Stimulated activated naive CD8-positive, alpha-beta T cell treated with anti-CD3 and anti-CD28 coated beads, Interleukin-15, Interleukin-2, amounts not matched to agents 100 U/mL and 50 U/mL, for 24 hours (primary cell): Measurements from ENCODE around the gene NLRP1.

Experiments used
- ATAC-seq: fragments of 150-1000 bp; cut with Tn5 transposase; one replicate; pipeline ENCODE4 v1.10.0; 2021
- DNase-seq: peaks from one replicate; pipeline ENCODE4 v3.0.0; 2021

NLRP1 gene

GRCh38 chr17:5584383-5585286, at the start of gene NLRP1:
Gene NLRP1 (minus strand): TSS chr17:5584509. CDS start chr17:5583957, 552 bp downstream.
- peak; percentile 95 for DNase-seq
- peak; percentile 95 for ATAC-seq

DNA sequence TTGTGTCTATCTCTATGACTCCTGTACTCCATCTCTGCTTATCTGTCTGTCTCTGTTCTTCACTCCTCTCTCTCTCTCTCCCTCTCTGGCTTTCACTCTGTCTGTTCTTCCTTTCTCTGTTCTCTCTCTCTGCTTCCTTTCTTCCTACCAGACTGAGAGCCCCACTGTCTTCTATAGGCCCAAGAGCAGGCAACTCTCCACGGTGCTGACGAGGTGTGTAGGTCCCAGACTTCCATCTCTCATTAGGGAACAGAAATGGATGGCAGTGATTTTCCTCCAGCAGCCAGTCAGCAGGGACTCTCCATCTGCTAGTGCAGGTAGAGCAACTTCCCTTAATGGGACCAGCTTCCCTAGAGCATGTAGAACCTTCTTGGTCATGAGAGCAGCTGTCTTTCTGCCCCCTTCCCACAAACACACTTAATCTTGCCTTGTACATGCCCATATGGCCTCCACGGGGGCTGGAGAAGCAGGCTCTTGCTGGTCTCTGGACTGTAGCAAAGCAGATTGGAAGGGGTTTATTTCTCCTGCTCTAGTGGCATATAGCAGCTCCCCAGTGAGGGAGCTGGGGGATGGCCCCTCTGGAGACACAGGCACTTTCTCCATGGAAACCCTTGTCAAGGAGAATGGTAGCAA, 47.8 kb upstream of the NLRP1 start:
- ATAC-seq: no peak
- no peak for DNase-seq

DNA sequence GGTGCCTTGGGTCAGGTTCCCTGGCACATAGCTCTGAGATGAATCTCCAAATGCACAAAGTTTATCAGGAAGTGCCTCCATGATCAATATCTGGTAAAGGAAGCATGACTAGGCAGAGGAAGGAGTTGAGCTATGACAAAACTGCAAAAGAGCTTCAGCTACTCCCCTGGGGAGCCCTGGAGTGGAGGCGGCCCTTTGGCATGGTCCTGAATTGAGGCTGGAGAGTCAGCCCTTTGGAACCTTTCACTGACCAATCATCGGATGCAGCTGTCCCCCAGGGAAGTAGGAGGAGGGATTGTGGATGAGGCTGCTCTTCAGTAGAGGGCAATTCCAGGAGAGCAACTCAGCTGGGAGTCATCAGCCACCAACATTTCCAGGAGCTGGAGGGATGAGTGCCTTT, 46.1 kb upstream of the NLRP1 start:
- DNase-seq: no peak

GRCh38 chr17:5629128-5629527, 44.8 kb upstream of the NLRP1 start:
- no peak for ATAC-seq
- no peak for DNase-seq

More for the DNA sequence above, 46.1 kb upstream of the NLRP1 start:
- ATAC-seq: no peak

GRCh38 chr17:5628262-5628661, 44.0 kb upstream of the NLRP1 start:
- DNase-seq (no peak), ATAC-seq (no peak)

DNA sequence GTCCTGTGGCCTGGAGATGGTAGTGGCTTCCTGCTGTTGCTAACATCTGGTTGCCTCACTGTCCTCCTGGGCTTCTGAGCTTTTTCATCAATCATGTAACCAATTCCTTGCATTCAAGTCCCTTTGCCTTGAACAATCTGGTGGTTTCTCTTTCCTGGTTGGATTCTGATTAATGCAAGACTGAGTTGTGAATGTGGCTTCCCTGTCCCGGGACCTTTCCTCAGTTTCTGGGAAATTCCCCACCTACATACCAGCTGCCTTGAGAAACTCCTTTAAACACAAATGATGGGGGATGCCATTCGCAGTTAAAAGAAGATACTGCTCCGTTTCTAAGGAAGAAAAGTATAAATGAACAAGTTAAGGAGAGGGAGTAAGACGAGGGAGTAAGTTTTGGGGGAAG, 39.9 kb upstream of the NLRP1 start:
- no peak for DNase-seq
- no peak for ATAC-seq

DNA sequence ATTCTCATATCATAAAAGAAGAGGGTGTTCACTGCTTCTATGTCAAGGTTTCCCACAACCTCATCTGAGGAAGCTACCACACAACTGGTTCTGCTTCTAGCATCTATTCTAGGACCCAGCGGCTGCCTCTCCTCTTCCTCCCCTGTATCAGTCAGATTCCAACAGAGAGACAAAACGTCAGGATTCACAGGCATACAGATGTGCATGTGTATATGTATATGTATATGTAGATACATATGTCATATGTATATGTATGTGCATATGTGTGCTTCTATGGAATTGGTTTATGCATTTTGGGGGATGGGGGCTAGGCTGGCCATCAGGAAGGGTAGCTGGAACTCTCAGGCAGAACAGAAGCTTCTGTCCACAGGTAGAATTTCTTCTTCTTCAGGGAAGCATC, 37.4 kb upstream of the NLRP1 start:
- DNase-seq (no peak), ATAC-seq (no peak)

DNA sequence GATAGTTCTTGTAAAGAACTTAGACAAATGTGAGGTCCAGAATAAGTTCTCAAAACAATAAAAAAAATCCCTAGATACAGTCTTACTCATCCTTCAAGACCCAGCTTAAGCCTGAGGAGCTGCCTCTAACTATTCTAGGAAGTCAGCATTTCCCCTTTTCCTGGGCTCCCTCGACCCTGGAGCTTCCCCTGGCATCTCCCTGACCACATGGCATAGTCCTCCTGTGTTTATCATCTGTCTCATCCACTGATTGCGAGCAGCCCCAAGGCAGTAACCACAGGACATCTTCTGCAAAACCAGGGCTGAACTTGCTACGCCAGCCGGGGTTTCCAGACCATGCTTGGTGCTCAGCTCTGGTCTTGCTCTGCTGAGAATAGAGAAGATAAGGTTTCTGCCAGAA, 36.7 kb upstream of the NLRP1 start:
- ATAC-seq (no peak), DNase-seq (no peak)

DNA sequence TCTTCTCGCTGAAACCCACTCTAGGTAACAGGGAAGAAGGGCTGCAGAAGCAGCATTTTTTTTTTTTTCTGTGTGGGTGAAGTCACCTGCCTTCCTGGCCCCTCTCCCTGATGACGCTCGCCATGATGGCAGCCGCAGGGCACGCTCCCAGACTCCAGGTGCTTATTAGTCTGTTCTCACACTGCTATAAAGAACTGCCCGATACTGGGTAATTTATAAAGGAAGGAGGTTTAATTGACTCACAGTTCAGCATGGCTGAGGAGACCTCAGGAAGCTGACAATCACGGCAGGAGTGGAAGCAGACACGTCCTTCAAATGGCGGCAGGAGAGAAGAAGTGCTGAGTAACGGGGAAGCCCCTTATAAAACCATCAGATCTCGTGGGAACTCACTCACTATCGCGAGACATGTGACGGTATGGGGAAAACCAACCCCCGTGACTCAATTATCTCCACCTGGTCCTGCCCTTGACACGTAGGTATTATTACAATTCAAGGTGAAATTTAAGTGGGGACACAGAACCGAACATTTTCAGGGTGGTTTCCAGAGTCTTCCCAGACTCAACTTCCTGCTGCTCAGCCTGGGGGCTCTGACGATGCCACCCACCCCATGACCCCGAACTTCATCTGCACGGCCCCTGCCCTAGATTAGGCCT, 34.9 kb upstream of the NLRP1 start:
- no peak for DNase-seq
- no peak for ATAC-seq

DNA sequence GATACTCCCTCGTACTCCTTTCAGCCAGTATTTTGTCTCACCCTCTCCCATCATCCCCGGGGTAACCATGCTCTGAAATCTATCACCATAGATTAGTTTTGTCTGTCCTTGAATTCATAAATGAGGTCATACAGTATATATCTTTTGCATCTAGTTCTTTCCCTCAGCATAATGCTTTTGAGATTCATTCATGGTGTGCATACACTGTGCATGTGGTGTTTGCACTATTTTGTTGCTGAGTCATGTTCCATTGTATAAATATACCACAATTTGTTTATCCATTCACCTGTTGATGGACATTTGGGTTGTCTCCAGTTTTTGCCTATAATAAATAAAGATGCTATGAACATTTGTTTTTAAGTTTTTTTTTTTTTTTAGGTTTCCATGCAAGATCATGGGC, 34.2 kb upstream of the NLRP1 start:
- ATAC-seq: no peak
- DNase-seq: no peak

- ATAC-seq (no peak), DNase-seq (no peak)
Observed at GRCh38 chr17:5615476-5615875, 31.2 kb upstream of the NLRP1 start.

GRCh38 chr17:5610956-5611355, 26.6 kb upstream of the NLRP1 start:
- DNase-seq (no peak), ATAC-seq (no peak)

DNA sequence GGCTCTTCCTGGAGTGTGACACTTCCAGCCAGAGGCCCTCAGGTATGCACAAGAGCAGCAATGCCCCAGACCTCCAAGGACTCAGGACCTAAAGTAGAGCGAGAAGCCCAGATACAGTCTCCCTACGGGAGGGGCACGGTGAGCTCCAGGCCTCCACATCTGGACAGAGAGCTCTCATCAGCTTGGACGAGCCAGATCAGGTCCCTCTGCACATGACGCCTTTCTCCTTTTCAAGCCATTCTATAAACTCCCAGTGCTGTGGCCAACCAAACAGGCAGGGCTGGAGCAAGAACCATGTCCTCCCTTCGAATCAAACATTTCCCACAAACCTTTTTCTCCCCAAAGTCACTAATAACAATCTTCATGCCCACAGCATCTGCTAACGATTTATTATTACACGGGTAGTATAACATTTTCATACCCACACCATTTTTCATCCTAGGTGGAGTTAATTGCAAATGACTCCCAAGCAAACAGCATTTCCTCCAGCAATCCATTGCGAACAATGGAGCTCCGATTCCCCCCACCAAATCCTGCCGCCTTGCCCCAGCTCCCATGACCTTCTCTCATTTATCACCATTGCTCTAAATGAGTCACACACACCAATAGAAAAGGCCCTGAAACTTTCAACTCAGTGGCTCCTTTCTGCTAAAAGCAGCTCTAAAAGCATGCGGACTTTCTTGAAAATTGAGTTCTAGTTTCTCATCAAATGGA, 24.2 kb upstream of the NLRP1 start:
- ATAC-seq (no peak), DNase-seq (no peak)

GRCh38 chr17:5607946-5608345, 23.6 kb upstream of the NLRP1 start:
- DNase-seq: no peak

DNA sequence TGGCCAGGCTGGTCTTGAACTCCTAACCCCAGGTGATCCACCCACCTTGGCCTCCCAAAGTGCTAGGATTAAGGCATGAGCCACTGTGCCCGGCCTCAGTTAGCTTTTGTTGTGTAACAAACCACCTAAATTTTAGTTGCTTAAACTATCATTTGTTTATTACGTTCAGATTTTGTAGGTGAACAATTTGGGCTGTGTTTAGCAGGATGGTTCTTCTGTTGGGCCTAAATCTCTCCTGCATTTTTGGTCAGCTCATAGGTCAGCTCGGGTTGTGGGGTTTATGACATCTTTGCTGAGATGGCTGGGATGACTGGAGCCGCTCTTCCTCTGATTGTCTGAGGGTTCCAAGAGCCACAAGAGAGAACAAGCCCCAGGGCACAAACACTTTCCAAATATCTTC, 21.1 kb upstream of the NLRP1 start:
- ATAC-seq: no peak
- DNase-seq: no peak

More at GRCh38 chr17:5607946-5608345, 23.6 kb upstream of the NLRP1 start:
- ATAC-seq: no peak

- ATAC-seq: no peak
- DNase-seq: no peak
Observed at GRCh38 chr17:5600041-5600440, 15.7 kb upstream of the NLRP1 start.

DNA sequence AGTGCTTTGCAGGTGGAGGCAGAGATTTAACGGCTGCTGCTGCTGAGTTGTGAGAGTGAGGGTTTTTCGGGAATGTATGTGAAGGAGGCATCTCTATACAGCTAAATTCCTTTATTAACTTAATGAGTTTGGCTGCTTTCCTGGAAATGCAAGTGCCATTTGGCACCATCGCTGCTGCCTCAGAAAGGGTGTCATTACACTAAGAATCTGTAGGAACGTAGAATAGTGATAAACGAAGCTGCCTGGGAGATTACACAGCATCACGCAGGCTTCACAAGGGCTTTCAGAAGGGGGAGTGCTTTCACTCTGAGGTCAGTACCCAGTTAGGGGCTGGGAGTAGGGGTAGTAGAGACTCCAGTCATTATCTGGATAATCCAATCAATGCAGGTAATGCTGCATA, 14.1 kb upstream of the NLRP1 start:
- no peak for DNase-seq
- no peak for ATAC-seq

DNA sequence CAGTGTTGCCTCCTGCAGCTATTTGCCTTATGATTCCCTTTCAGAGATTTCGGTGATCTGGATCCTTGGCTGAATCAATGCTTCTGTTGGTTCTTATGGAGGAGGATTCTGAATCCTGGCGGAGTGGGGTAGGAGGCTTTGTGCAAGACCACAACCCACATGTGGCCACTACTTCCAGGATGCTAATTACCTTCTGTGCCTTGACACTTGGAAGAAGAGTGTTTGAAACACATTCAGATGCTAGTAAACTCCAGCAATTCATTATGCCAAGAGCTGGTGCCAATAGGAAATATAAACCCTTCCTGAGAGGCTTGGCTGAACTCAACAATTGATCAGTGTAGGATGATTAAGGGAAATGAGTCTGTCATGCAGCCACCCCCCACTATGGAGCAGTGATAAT, 12.1 kb upstream of the NLRP1 start:
- ATAC-seq: no peak

GRCh38 chr17:5595831-5596230, 11.5 kb upstream of the NLRP1 start:
- no peak for ATAC-seq
- no peak for DNase-seq

More for the DNA sequence above, 12.1 kb upstream of the NLRP1 start:
- no peak for DNase-seq

DNA sequence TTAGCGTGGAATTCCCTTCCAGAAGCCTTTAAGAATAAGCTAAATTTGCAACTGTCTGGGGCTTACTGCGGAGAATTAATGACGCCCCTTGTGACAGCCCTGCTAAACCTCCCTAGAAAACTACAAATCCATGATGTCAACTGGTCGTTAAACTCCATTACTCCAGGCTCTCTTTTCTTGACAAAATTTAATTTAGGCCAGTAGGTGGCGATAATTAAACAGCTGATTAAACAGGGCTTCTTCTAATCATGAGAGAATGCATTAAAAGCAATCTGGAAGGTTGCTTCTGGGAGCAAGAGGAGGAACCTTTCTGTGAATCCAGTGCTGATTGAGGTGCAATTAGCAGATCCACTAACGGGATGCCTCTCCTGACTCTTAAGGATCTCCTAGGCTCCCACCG, 8.1 kb upstream of the NLRP1 start:
- DNase-seq (no peak), ATAC-seq (peak; percentile 14)

- DNase-seq (no peak), ATAC-seq (no peak)
Observed at GRCh38 chr17:5591966-5592365, 7.7 kb upstream of the NLRP1 start.

DNA sequence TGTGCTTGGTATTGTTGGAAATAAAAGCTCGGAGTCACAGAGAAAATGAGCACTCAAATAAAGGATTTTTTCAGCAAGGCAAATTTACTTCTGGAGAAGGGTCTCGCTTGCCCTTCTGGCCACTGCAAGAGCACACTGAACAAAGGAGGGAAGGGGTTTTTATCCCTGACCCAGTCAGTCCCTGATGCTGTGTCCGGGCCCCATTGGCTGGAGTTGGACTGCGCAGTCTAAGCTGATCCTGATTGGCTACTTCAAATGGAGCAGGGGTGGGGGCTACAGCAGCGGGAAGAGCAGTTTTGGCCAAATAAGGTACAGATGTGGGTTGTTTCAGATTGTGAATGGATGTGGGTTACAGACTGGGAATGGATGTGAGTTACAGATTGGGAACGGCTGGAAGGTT, 4.3 kb upstream of the NLRP1 start:
- DNase-seq (no peak), ATAC-seq (no peak)
